Glutamatergic neuron (in vitro differentiated cells): Measurements from ENCODE around the gene CYP4A11. TPM values are rescaled to one million over a fixed set of nuclear protein-coding genes. Genes with fewer than 3 reads are reported as not detected.
"Not testable (repeated sequence)": the region's sequence is repeated elsewhere in the genome, so short reads cannot be mapped to it uniquely, and the experiment has no call there.

Source experiments
- DNase-seq: peaks from one replicate; pipeline ENCODE4 v3.0.0; 2022
- H3K27ac Mint-ChIP-seq: one replicate; pipeline ENCODE4 v1.8.0; 2020; ENCODE audit warnings: mild to moderate bottlenecking, mixed read lengths, inconsistent platforms; ENCODE audit not compliant: unreplicated experiment
- H3K27me3 Mint-ChIP-seq: one replicate; pipeline ENCODE4 v1.8.0; 2020; ENCODE audit warnings: mild to moderate bottlenecking, moderate library complexity, mixed read lengths, inconsistent platforms; ENCODE audit not compliant: unreplicated experiment
- H3K36me3 Mint-ChIP-seq: one replicate; pipeline ENCODE4 v1.8.0; 2020; ENCODE audit warnings: mild to moderate bottlenecking, mixed read lengths, inconsistent platforms; ENCODE audit not compliant: unreplicated experiment
- H3K4me1 Mint-ChIP-seq: one replicate; pipeline ENCODE4 v1.8.0; 2020; ENCODE audit warnings: mild to moderate bottlenecking, low read depth, mixed read lengths, inconsistent platforms; ENCODE audit not compliant: unreplicated experiment
- H3K4me3 Mint-ChIP-seq: one replicate; pipeline ENCODE4 v1.8.0; 2020; ENCODE audit warnings: mild to moderate bottlenecking, mixed read lengths, inconsistent platforms; ENCODE audit not compliant: unreplicated experiment
- H3K9me3 Mint-ChIP-seq: one replicate; pipeline ENCODE4 v1.8.0; 2020; ENCODE audit warnings: mild to moderate bottlenecking, moderate library complexity, mixed read lengths, inconsistent platforms; ENCODE audit not compliant: unreplicated experiment
- long read RNA-seq: library from polyadenylated mRNA; unstranded; transcript quantifications from one replicate; pipeline ENCODE4 v2.0.0, GENCODE V29; 2020; ENCODE audit not compliant: unreplicated experiment
- total RNA-seq: library from RNA; stranded (reverse); fragmentation: NEBNext Ultra II Directional; extraction: Animal tissue kit (Norgen Biotek cat#: 25700); gene quantifications from one replicate; pipeline ENCODE4 v1.2.1, GENCODE V29; 2021; ENCODE audit not compliant: unreplicated experiment
- TF ChIP-seq, protein P1 (sequence below): fragments of 200-600 bp; sonication (generic); IDR thresholded peaks from one replicate; pipeline ENCODE4 v1.5.0; 2021; ENCODE audit not compliant: partially characterized antibody, unreplicated experiment

CYP4A11 gene
- 0.71 TPM for total RNA-seq
- long read RNA-seq: 0 reads

DNA sequence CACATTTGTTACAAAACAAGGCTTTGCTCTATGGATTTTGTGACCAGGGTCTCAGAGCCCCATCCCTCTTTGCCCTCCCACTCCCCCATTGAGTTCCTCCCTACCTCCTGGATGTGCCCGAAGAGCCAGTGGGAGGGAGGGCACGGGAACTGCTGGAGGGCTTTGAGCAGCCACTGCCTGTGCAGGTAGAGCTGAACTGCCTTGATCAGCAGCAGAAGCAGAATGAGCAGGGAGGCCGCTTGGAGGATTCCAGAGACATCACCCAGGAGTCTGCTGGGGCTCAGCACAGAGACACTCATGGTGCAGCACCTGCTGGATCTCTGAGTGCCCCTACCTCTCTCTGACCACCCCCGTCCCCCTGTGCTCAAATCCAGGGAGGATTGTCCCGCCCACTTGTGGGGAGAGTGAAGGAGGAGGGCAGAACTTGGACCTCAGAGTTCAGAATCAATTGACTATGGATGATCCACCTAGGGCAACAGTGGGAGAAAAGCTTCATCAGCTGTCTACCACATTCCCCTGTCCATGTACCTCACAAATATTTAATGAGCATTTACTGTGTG, at the start of gene CYP4A11:
CYP4A11 (minus strand) TSS at position 342 of the 560 bp plus-strand sequence; CDS start at position 299, 43 bp downstream.
- Mint-ChIP-seq H3K36me3 (no peaks in the 10 kb centered on the region), H3K27ac (no peak within 1 kb of the TSS), H3K9me3 (peaks cover 1% of the 10 kb centered on the region), H3K27me3 (peaks cover 4% of the 10 kb centered on the region), H3K4me1 (no peaks in the 10 kb centered on the region), H3K4me3 (no peak within 1 kb of the TSS)
- TF ChIP-seq, protein P1, sequence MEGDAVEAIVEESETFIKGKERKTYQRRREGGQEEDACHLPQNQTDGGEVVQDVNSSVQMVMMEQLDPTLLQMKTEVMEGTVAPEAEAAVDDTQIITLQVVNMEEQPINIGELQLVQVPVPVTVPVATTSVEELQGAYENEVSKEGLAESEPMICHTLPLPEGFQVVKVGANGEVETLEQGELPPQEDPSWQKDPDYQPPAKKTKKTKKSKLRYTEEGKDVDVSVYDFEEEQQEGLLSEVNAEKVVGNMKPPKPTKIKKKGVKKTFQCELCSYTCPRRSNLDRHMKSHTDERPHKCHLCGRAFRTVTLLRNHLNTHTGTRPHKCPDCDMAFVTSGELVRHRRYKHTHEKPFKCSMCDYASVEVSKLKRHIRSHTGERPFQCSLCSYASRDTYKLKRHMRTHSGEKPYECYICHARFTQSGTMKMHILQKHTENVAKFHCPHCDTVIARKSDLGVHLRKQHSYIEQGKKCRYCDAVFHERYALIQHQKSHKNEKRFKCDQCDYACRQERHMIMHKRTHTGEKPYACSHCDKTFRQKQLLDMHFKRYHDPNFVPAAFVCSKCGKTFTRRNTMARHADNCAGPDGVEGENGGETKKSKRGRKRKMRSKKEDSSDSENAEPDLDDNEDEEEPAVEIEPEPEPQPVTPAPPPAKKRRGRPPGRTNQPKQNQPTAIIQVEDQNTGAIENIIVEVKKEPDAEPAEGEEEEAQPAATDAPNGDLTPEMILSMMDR: no peak
- DNase-seq: no peak

DNA sequence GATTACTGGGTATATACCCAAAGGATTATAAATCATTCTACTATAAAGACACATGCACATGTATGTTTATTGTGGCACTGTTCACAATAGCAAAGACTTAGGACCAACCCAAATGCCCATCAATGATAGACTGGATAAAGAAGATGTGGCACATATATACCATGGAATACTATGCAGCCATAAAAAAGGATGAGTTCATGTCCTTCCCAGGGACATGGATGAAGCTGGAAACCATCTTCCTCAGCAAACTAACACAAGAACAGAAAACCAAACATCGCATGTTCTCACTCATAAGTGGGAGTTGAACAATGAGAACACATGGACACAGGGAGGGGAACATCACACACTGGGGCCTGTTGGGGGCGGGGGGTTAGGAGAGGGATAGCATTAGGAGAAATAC, 49.3 kb upstream of the CYP4A11 start:
- DNase-seq, H3K36me3 Mint-ChIP-seq, H3K4me1 Mint-ChIP-seq, H3K4me3 Mint-ChIP-seq, H3K27me3 Mint-ChIP-seq, H3K27ac Mint-ChIP-seq, H3K9me3 Mint-ChIP-seq: not testable (repeated sequence)

GRCh38 chr1:46983830-46984586, 42.7 kb upstream of the CYP4A11 start:
- no peaks in the 10 kb centered on the region for H3K9me3 Mint-ChIP-seq
- no peak for DNase-seq
- no peak overlapping the region for H3K27ac Mint-ChIP-seq

GRCh38 chr1:46983166-46983829, 42.0 kb upstream of the CYP4A11 start:
- Mint-ChIP-seq H3K36me3 (peaks cover 10% of the 10 kb centered on the region), H3K4me3 (no peak overlapping the region), H3K4me1 (peaks cover 9% of the 10 kb centered on the region), H3K27ac (peak overlapping the region; percentile 22), H3K9me3 (no peaks in the 10 kb centered on the region), H3K27me3 (peaks cover 8% of the 10 kb centered on the region)
- TF ChIP-seq, protein P1: no peak
- DNase-seq: no peak

More at GRCh38 chr1:46983830-46984586, 42.7 kb upstream of the CYP4A11 start:
- H3K4me1 Mint-ChIP-seq: peaks cover 9% of the 10 kb centered on the region
- no peak overlapping the region for H3K4me3 Mint-ChIP-seq
- TF ChIP-seq, protein P1: no peak
- peaks cover 8% of the 10 kb centered on the region for H3K27me3 Mint-ChIP-seq
- H3K36me3 Mint-ChIP-seq: peaks cover 14% of the 10 kb centered on the region

DNA sequence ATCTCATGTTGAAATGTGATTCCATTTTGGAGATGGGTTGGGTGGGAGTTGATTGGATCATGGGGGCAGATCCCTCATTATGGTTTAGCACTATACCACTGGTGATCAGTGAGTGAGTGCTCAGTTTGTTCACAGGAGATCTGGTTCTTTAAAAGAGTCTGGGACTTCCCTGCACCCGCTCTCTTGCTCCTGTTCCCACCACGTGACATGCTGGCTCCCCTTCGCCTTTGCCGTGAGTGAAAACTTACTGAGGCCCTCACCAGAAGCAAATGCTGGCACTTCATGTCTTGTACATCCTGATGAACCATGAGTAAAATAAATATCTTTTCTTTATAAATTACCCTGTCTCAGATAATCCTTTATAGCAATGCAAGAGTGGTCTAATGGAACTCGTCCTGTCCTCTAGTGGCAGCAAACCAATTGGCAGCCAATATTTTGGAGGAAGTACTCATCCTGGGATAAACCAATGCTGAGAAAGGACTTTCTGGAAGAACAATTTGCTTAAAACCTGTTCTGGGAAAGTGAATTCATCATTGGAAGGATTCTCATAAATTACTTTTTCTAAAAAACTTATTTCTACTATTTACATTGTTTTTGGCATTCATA, 27.8 kb upstream of the CYP4A11 start:
- Mint-ChIP-seq H3K36me3 (peaks cover 11% of the 10 kb centered on the region), H3K27ac (no peak overlapping the region), H3K27me3 (peaks cover 3% of the 10 kb centered on the region), H3K4me3 (no peak overlapping the region), H3K4me1 (no peaks in the 10 kb centered on the region), H3K9me3 (no peaks in the 10 kb centered on the region)
- TF ChIP-seq, protein P1: peak; percentile 18
- no peak for DNase-seq

GRCh38 chr1:46962272-46962671, 21.0 kb upstream of the CYP4A11 start:
- H3K27ac Mint-ChIP-seq, DNase-seq, H3K36me3 Mint-ChIP-seq, H3K4me3 Mint-ChIP-seq, H3K27me3 Mint-ChIP-seq, H3K4me1 Mint-ChIP-seq, H3K9me3 Mint-ChIP-seq: not testable (repeated sequence)
